HL-60 (cell line): ENCODE results near the gene EIPR1.

Source experiments
- DNase-seq, 2 experiments: peaks; one replicate each; pipeline ENCODE4 v3.0.0-alpha.2; 2010 to 2020; ENCODE audit warnings: low read depth in 1 of 2, low spot score in 1 of 2
- H3K27ac ChIP-seq: fragments of 250-450 bp; sonication (Bioruptor Pico); replicated peaks from 2 replicates; pipeline ENCODE4 v1.5.1; 2020; ENCODE audit warnings: mild to moderate bottlenecking, moderate library complexity
- H3K27me3 ChIP-seq: fragments of 250-450 bp; sonication (Bioruptor Pico); 2 replicates; pipeline ENCODE4 v1.5.1; 2021; ENCODE audit warnings: mild to moderate bottlenecking, moderate library complexity; ENCODE audit not compliant: insufficient read depth, poor library complexity, severe bottlenecking
- H3K4me3 ChIP-seq: replicated peaks from 2 replicates; pipeline ENCODE4 v1.5.1; 2011; ENCODE audit warnings: mild to moderate bottlenecking, control low read depth, low read length; ENCODE audit not compliant: insufficient read depth
- CTCF ChIP-seq: IDR thresholded peaks from one replicate; pipeline ENCODE4 v1.5.1; 2011; ENCODE audit warnings: low read length, control low read depth, inconsistent platforms; ENCODE audit not compliant: insufficient read depth
- GABPA ChIP-seq: IDR thresholded peaks from 2 replicates; pipeline ENCODE4 v1.6.1; 2012; ENCODE audit warnings: low read depth
- POLR2AphosphoS5 ChIP-seq: IDR thresholded peaks from 2 replicates; pipeline ENCODE4 v1.6.1; 2012; ENCODE audit warnings: low read depth
- REST ChIP-seq: IDR thresholded peaks from 2 replicates; pipeline ENCODE4 v1.6.1; 2012; ENCODE audit warnings: low read depth; ENCODE audit not compliant: insufficient replicate concordance
- SPI1 ChIP-seq: IDR thresholded peaks from 2 replicates; pipeline ENCODE4 v1.6.1; 2012; ENCODE audit warnings: low read depth, mild to moderate bottlenecking, borderline replicate concordance

Gene EIPR1

GRCh38 chr2:3283206-3283605 is 94.4 kb downstream of the EIPR1 start:
- H3K4me3 ChIP-seq, result no peak overlapping the region
- H3K27me3 ChIP-seq, result no peaks in the 10 kb centered on the region
- TF ChIP-seq REST (no peak), POLR2AphosphoS5 (no peak), CTCF (no peak)
- H3K27ac ChIP-seq, result no peak overlapping the region
- no peak for DNase-seq

GRCh38 chr2:3282056-3282998 is 95.3 kb downstream of the EIPR1 start:
- no peaks in the 10 kb centered on the region for H3K27me3 ChIP-seq
- no peak for DNase-seq
- H3K4me3 ChIP-seq, result no peak overlapping the region
- no peak overlapping the region for H3K27ac ChIP-seq
- TF ChIP-seq POLR2AphosphoS5 (no peak), CTCF (no peak), REST (no peak), SPI1 (no peak), GABPA (no peak)

GRCh38 chr2:3280683-3281520 is 96.7 kb downstream of the EIPR1 start:
- no peak overlapping the region for H3K27ac ChIP-seq
- H3K4me3 ChIP-seq, result no peak overlapping the region
- no peak for DNase-seq
- no peaks in the 10 kb centered on the region for H3K27me3 ChIP-seq
- no peak for TF ChIP-seq SPI1
- no peak for TF ChIP-seq POLR2AphosphoS5
- TF ChIP-seq GABPA, result no peak

GRCh38 chr2:3280197-3280596 is 97.4 kb downstream of the EIPR1 start:
- Histone ChIP-seq H3K27ac (no peak overlapping the region), H3K4me3 (no peak overlapping the region), H3K27me3 (no peaks in the 10 kb centered on the region)
- no peak for DNase-seq
- TF ChIP-seq CTCF, result no peak
- no peak for TF ChIP-seq GABPA
- TF ChIP-seq REST, result no peak
- no peak for TF ChIP-seq POLR2AphosphoS5
- TF ChIP-seq SPI1, result no peak
